ENCODE measurements around the gene ZFY.

ZFY gene

DNA sequence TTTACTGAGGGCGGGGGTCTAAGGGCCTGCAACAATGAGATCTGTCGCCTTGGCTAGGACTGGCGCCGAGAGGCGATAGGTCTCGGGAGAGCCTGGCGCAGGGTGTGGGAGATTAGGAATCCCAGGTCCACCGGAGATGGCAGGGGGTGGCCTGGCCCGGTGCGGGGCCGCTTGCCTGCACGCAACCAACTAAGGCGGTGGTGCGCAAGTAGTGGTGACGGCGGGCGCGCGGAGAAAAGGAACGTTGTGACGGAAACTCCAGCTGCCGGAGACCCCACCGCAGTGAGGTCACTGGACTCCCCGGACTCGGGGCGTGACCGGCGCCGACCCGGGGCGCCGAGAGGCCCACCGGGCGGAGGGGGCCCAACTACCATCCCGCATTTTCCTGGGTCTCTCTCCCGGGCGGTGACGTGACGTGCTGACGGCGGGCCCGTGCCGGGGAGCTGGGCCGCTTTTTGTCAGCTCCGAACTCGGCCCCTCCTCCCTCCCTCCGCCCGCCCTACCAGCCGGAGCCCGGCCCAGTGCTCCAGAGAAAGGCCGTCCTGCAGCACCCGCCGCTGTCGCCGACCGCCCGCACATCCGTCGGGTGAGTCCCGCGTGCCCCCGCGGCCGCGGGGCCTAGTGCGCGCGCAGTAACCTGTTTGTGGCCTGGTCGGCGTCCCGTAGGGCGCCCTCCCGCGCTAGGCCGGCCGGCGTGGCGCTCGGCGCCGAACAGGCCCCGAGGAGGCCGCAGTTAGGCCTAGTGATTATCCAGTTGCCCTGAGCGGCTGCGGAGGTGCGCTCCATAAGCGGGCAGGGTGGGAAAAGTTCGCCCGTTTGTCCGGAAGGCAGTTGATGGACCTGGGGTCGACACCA, at the start of gene ZFY:
ZFY (plus strand) TSS at position 521 of the 855 bp plus-strand sequence. CDS start 18,556 bp downstream, outside the sequence.
- peak; percentile 60 for DNase-seq (ENCODE audit: low read depth)

DNA sequence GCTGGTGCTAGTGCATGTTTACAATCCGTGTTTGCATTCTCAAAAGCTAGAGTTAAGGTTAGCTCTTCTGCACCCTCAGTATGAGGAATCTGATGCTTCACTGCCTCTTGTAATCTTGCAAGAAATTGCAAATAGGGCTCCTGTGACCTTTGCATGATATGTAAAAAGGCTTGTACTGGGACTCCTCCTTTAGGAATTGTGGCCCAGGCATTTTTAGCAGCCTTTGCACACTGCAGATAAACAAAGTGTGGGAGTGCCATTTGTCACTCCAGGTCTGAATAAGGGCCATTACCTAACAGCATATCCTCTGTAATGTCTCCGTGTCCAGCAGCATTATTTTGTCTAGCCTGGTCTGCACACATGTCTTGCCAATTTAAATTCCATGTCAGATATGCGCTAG, 49.3 kb upstream of the ZFY start:
- no peak for DNase-seq (ENCODE audit: low read depth)

DNA sequence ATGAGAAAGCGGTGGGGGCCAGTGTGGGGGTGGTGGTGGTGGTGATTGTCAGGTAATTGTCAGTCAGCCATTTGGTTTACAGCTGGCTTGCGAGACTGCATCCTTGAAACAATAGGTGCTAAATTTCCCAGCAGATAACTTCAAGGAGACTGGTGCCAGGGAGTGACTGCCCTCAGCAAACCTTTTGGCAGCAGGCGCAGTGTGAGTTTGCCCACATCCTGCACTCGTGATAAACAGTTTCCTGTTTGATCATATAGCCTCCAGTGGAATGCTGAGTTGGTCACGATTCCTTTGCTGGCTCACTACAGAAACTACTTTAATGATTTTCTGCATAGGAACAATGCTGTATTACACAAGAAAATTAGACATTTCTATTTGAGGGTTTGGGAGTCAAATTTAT, 47.8 kb upstream of the ZFY start:
- DNase-seq (ENCODE audit: low read depth), result peak; percentile 85

DNA sequence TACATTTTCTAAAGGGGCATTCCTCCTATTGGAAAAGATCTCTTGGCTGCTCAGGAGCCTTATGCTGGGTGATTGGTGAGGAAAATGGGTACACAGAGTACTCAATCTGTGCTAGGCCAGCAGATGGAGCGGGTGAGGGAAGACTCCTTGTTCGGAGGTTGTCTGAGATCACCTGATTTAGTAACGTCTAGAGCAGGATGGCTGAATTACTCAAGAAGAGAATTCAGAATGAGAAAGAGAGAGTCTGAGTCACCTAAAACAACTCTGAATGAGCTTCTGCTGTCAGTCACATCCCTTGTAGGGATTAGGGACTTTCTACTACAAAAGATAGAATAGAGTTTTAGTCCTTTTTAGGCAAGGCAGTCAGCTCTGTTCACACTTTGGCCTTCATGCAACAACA, 47.2 kb upstream of the ZFY start:
- peak; percentile 81 for DNase-seq (ENCODE audit: low read depth)

DNA sequence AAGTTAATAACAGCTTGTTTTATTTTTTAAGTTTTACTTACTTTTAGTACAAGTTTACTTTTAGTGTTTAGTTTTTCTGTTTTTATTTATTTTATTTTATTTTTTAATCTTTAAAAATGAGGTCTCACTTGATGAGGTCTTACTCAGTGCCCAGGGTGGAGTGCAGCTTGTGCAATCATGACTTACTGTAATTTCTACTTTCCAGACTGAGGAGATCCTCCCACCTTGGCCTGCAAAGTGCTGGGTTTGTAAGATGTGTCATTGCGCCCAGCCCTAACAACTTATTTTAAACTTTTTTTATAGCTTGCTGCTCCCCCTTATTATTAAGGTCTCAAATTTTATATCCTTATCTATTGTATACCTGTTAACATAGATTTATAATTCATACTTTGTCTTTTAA, 41.7 kb upstream of the ZFY start:
- no peak for DNase-seq (ENCODE audit: low read depth)

DNA sequence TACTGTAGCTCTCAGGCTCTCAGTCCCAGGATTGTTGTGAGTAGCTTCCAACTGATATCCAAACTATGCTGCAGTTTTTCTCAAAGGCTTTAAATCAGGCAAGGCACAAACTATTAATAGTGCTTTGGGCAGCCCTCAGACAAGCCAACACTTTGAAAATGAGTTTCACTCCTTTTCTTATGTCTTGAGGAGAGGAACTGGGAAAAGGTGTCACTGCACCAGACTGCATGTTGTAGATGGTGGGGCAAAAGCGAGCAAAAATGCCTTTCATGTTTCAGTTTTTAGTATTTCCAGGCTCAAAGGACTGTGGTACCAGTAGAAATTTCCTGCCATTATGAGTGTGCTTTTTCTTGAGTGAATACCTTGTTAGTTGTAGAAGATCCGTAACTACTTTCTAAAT, 39.1 kb upstream of the ZFY start:
- no peak for DNase-seq (ENCODE audit: low read depth)

DNA sequence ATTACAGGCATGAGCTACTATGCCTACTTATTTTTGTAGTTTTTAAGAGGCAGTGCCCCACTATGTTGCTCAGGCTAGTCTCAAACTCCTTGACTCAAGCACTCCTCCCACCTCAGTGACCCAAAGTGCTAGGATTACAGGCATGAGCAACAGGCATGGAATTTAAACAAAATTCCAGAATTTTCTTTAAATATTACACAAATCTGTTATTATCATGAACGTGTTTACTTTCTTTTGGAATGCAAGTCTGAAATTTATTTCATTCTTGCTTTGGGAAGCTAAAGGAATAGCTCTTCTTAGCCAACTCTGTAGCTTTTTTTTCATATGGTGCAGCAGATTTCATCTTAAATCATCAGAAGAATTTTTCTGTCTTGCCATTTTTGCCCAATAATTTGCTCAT, 27.8 kb upstream of the ZFY start:
- peak; percentile 49 for DNase-seq (ENCODE audit: low read depth)

DNA sequence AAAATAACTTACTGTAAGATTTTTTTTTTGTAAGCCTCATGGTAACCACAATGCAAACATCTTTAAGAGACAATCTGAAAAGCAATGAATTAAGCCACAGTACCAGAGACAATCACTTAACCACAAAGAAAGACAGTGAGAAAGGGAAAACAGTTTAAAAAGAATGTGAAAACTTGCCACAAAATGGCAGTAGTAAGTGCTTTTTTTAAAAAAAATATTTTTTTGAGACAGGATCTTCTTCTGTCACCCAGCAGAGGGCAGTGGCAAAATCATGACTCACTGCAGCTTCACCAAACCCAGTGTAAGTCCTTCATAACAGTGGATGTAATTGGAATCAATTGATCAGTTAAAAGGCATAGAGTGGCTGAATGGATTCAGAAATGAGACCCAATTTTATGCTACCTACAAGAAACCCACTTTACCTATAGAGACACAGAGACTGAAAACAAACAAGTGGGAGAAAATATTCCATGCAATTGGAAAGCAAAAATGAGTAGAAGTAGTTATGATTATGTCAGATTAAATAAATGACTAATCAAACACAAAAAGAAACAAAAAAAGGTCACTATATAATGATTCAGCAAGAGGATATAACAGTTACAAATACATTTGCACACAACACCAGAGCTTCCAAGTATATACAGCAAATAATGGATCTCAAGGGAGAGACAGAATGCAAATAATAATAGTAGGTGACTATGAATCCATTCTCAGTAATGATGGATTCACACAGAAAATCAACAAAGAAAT, 21.9 kb upstream of the ZFY start:
- DNase-seq (ENCODE audit: low read depth), result peak; percentile 62

DNA sequence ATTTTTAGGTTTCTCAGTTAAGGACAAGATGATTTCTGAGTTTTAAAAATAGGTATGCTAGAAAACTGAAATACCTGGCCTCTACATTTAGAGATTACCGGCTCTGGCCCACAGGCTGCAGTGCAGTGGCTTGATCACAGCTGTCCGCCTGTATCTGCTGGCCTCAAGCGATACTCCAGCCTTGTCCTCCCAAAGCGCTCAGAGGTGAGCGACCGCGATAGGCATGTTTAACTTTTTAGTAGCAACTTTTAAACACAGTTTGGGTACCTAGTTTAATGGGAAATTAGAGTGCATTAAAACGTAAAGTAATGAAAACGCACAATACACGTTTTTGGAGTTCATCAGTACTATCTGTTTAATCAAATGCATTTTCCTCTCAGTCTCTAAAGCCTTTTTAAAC, 1.1 kb upstream of the ZFY start:
- DNase-seq (ENCODE audit: low read depth), result peak; percentile 7

DNA sequence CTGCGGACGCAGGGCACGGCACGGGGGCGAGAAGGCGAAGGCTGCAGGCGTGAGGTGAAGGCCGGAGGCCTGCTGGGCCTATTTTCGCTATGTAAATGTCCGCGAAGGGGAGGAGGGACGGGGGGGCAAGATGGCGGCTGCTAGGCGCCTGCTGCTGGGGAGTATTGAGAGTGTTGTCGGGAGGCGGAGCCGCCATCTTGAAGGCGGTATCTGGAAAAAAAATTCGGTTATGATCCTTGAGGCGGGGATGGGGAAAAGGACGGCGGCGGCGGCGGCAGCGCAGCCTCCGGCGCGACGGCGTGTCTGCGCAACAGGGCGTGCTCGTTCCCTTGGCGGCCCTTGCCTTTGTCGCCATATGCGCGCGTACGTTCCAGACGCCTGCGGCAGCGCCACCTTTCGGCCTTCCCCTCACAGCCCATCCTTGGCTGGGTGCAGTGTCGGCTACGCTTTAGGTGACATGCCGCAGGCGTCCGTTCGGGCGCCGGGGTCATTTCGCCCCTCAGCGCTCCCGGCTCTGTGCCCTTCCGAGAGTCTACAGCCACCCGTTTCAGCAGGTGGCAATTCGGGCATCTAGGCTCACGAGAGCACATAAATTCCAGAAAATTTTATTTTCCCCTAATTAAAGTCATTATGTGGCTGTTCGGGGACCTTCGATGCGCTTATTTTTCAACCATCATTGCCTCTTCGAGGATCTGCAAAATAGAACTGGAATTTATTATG, 695 bp downstream of the ZFY start:
- peak; percentile 88 for DNase-seq (ENCODE audit: low read depth)

DNA sequence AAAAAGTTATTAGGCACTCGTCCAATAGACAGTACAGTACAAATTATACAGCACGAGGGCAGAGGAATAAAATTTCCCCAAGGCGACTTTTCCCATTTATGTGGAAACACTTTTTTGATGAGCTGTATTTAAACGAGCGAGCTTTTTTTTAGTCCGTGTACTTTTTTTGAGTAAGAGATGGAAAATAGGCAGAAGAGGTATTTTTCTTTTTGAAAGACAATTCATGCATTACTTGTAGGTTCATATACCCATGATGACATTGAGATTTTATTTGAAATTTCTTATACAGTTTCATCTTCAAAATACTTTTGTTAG, 1.2 kb downstream of the ZFY start:
- peak; percentile 4 for DNase-seq (ENCODE audit: low read depth)

DNA sequence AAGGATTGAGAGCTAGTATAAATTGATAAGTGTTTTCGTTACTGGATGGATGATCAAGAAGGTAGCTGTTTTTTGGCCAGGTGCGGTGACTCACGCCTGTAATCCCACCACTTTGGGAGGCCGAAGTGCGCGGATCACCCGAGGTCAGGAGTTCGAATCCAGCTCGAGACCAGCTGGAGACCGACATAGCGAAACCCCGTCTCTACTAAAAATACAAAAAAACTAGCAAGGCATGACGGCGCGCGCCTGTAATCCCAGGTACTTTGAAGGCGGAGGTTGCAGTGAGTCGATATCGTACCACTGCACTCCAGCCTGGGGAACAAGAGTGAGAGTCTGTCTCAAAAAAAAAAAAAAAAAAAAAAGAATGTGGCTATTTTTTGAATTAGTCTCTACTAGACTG, 2.0 kb downstream of the ZFY start:
- DNase-seq (ENCODE audit: low read depth), result no peak

DNA sequence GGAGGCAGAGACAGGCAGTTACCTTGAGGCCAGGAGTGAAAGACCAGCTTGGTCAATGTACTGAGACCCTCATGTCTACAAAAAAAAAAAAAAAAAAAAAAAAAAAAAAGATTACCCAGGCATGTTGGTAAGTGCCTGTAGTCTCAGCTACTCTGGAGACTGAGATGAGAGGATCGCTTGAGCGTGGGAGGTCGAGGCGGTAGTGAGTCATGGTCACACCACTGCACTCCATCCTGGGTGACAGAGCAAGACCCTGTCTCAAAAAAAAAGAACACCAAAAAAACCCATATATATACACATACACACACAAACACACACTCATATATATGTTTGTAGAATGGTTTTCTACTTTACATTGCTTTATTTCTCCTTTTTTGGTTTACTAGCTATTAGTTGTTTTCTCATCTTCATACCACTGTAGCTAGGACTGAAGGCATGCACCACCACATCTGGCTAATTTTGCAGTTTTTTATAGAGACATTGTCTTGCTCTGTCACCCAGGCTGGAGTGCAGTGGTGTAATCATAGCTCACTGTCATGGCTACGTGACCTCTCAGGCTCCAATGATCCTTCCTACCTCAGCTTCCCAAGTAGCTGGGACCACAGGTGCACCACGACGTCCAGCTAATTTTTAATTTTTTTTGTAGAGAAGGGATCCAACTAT, 14.5 kb downstream of the ZFY start:
- no peak for DNase-seq (ENCODE audit: low read depth)

DNA sequence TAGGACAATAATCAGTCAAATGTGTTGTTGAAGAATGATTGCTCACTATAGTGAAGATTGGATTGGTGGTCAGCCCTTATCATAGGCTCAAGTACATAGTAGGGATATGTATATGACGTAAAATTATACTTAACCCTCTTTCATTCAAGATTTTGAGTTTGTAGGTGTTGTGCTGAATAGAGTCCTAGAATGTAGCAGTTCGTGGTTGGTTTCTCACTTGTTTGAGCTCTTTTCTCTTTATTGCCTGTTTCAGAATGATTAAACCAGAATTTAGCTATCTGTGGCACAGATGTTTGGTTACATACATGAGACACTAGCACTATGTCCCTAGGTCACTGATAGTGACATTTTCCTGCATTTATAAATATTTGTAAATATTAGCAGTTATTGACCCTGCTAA, 15.5 kb downstream of the ZFY start:
- no peak for DNase-seq (ENCODE audit: low read depth)

DNA sequence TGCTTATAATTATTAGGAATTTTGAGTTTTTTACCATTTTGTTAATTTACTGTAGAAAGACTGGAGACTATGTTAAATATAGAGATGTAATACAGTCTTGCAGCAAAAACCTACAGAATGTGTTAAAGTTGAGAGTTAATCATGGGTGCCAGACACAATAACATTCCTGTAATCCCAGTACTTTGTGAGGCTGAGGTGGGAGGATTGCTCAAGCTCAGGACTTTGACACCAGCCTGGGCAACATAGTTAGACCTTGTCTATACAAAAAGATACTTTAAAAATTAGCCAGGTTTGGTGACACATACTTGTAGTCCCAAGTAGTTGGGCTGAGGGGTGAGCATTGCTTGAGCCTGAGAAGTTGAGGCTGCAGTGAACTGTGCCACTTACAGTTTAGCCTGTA, 17.7 kb downstream of the ZFY start:
- DNase-seq (ENCODE audit: low read depth), result no peak

DNA sequence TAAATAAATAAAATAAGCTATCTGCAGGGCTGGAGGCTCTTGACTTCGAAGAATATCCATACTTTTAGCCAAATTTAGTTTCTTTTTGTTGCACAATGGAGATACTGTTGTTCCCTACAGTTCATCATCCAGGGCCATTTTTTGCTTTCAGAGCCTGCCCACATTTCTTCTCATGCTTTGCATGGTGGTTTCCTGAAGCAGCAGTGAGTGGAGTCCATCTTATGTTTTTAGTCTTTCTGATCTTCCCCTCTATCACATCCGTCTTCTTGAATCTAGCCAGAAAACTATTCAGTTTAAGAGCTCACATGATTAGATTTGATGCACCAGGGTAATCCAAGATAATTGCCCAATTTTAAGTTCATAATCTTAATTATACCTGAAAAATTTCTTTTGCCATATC, 19.6 kb downstream of the ZFY start:
- no peak for DNase-seq (ENCODE audit: low read depth)

DNA sequence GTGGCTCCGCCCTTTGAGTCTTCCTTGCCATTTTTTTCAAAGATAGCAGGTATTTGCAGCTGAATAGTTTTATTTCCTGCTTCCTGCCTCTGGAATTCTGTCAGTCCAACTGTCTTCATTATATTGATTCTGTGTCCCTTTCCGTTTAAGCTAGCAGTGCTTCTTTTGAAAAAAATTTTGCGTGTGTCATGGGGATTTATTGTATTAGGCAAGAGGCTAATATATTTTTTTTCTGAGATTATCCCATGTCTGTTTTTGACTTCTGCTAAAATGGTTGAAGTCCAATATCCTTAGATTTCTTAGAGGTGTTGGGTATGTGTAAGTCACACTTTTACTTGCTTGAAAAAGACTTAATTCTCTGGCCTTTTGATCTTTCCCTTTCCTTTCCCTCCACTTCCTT, 20.4 kb downstream of the ZFY start:
- no peak for DNase-seq (ENCODE audit: low read depth)

DNA sequence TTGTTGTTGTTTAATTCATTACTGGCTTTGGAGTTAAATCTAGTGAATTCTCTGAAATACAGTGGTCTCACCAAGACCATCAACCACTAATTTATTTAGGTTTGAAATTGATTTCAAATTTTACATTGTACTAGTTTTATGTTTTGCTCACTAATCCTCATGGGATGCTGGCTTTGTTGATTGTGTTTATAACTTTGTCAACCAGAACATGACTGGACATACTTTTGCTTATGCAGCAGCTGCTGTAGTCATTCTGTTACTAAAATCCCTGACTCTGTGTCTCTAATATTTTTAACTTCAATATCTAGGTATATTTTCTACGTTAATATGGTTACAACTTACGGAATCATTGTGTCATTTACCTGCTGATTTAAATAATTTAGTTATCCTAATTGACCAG, 26.9 kb downstream of the ZFY start:
- no peak for DNase-seq (ENCODE audit: low read depth)

DNA sequence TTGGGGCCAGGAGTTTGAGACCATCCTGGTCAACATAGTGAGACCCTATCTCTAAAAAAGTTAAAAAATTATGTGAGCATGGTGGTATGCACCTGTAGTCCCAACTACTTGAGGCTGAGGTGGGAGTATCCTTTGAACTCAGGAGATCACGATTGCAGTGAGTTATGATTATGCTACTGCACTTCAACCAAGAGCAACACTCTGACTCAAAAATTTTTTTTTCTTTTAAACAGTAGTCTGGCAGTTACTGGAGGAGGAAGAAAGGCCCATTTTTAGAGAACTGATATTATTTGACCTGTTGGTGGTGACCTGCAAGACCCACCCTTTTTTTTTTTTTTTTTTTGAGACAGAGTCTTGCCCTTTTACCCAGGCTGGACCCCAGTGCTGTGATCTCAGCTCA, 29.6 kb downstream of the ZFY start:
- no peak for DNase-seq (ENCODE audit: low read depth)

DNA sequence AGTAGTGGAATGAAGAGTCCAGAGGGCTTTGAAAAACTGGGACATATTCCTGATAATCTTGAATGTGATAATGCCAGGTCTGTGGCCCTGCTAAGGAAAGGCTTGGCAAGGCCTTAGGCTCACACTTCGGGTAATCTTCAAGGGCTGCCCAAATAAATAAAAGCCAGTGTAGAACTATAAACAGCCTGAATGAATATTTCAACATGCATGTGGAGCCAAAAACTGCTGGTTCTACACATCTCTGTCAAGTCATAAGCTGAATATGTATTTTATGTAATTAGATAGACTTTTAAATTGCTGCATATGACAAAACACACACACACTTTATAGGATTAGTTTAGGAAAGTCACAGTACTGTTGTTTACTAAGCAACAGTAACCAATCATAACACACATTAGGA, 30.4 kb downstream of the ZFY start:
- no peak for DNase-seq (ENCODE audit: low read depth)

DNA sequence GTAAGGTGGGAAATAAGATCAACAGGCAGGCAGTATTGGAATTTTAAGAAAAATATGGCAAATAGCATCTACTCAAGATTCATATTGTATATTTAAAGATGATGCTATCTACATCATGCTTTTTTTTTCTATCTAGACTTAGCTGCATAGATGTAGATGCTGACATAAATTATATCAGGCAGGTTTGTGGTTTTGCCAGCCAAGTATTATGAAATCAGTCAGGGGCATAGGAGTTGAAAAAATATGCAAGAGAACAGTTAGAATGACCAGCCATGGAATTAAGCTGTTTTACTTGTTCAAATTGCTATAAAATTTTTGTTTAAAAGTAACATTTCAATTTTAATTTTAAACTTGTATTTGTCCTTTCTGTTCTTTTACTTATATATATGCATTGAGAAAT, 34.4 kb downstream of the ZFY start:
- no peak for DNase-seq (ENCODE audit: low read depth)

DNA sequence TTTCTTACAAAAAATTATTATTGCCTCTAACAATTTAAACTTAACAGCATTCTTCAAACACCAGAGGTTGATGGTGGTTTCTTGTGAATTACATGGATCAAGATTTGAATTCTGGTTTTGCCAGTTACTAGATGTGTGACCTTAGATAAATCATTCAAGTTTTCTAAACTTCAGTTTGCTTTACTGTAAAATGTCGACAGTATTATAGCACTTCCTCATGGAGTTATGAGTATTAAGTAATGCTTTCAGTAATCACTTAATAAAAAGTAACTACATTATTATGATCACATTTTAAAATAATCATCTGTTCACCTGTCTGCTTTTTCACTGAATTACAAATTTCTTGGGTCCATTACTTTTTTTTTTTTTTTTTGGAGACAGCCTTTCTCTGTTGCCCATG, 37.5 kb downstream of the ZFY start:
- no peak for DNase-seq (ENCODE audit: low read depth)

All from ELR (cell line).